ENCODE measurements around the gene CACNA1F.
"Not testable (repeated sequence)": the region's sequence is repeated elsewhere in the genome, so short reads cannot be mapped to it uniquely, and the experiment has no call there.

The CACNA1F gene

DNA sequence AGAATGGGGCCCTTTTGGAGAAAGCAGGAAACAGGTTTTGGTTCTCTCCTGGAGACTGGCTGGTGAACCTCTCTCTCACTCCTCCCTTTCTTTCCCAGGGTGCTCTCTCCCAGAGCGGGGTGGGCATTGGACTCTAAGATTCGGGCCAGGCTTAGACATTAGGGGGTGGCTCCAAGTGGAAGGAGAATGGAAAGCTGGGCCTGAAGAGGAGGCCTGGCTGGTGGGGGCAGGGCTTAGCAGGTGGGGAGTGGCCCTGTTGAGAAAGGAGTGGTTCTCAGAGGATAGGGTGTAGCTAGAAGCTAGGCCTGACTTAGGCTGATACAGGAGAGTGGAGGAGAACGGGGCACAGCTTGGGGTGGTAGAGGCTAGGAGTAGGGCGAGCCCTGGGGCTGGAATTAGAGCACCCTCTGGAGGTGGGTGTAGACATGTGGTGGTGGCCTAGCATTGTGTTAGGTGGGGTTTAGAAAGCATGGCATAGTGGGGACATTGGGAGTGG, 55.8 kb downstream of the CACNA1F start:
- Histone ChIP-seq H3K27ac (ENCODE audit: low read depth, low read length) (no peak overlapping the region), H3K4me1 (ENCODE audit: control insufficient read depth, insufficient read depth, low read length, unreplicated experiment) (peaks cover 7% of the 10 kb centered on the region), H3K4me3 (ENCODE audit: low read depth, low read length) (no peak overlapping the region), H3K36me3 (ENCODE audit: insufficient read depth, low read length) (no peaks in the 10 kb centered on the region), H2AFZ (ENCODE audit: low read length, unreplicated experiment) (no peak overlapping the region), H3K27me3 (ENCODE audit: insufficient read depth, low read length) (no peaks in the 10 kb centered on the region), H3K79me2 (ENCODE audit: control insufficient read depth, insufficient read depth, low read length, unreplicated experiment) (peaks cover 13% of the 10 kb centered on the region)

DNA sequence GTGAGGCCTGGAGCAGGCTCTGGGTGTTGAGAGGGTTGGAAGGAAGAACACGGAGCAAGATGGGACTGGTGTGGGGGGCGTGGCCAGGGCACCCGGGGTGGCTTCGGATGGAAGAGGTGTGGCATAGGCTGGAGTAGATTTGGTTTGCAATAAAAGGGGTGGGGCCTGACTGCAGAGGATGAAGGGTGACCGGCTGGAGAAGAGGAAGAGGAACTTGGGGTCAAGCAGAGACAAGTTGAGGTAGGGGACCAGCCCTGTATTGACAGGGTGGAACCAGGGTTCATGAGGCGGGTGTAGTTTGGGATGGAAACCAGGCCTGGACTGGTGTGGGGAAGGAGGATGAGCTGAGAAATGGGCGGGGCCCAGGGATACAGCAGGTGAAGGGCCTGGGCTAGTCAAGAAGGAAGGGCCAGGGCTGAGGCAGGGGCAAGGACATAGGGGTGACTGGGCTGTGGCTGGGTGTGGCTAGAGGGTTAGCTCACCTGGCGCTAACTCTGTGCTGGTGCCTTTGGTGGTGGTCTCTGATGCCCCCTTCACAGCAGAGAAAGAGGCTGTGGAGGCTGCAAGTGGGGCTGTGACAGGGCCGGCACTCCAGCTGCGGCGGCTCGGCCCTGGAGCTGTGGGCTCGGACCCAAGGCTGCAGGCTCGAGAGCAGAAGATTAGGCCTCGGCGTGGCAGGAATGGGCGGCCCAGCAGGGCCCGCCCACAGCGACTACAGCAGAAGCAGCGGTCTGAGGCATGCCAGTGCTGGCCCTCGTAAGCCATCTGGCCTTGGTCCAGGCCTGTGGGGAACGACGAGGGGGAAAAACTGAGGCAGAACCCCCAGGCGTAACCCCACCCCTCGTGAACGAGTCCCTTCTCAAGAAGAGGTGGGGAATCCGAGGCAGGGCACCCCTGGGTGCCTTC, 56.5 kb downstream of the CACNA1F start:
- H3K79me2 ChIP-seq (ENCODE audit: control insufficient read depth, insufficient read depth, low read length, unreplicated experiment): peaks cover 14% of the 10 kb centered on the region
- peaks cover 7% of the 10 kb centered on the region for H3K4me1 ChIP-seq (ENCODE audit: control insufficient read depth, insufficient read depth, low read length, unreplicated experiment)
- H3K27ac ChIP-seq (ENCODE audit: low read depth, low read length): no peak overlapping the region
- no peaks in the 10 kb centered on the region for H3K27me3 ChIP-seq (ENCODE audit: insufficient read depth, low read length)
- H3K4me3 ChIP-seq (ENCODE audit: low read depth, low read length): no peak overlapping the region
- H3K36me3 ChIP-seq (ENCODE audit: insufficient read depth, low read length): no peaks in the 10 kb centered on the region
- no peak overlapping the region for H2AFZ ChIP-seq (ENCODE audit: low read length, unreplicated experiment)

DNA sequence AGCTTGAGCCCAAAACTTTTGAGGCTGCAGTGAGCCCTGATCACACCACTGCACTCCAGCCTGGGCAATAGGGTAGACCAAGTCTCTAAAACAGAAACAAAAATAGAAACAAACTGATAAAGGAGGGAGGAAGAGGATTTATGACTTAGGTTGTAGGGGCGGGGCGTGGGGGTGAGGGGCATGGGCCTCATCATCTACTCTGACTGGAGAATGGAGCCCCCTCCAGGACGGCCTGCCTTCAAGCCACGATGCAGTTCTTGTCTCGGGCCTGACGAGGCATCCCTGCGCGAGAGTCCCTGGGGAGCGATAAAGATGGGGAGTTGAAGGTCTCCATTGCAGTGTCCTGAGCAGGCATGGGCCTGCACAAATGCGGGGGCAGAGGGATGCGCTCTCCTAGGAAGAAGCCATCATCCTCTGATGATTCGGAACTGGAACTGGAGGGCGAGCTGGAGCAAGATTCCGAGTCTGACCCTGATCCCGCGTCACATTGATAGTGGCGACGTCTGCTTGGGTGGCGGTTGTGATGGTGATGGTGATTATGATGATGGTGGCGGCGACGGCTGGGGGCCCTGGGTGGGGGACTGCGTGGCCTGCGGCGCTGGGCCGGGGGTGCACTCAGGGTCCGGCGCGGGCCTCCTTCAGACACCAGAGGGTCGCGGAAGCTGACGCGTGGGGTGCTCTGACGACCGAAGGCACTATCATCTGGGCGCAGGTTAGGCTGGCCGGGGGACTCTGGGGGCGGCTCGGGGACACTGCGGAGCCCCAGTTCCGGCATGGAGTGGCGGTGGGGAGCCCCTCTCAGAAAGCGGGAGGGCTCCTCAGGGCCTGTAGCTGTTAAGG, 57.5 kb downstream of the CACNA1F start:
- Histone ChIP-seq H3K4me3 (ENCODE audit: low read depth, low read length) (no peak overlapping the region), H3K27me3 (ENCODE audit: insufficient read depth, low read length) (no peaks in the 10 kb centered on the region)

GRCh38 chrX:49174723-49175122, 58.4 kb downstream of the CACNA1F start:
- H3K4me3 ChIP-seq (ENCODE audit: low read depth, low read length): no peak overlapping the region
- H2AFZ ChIP-seq (ENCODE audit: low read length, unreplicated experiment): no peak overlapping the region
- H3K4me1 ChIP-seq (ENCODE audit: control insufficient read depth, insufficient read depth, low read length, unreplicated experiment): peaks cover 7% of the 10 kb centered on the region
- H3K36me3 ChIP-seq (ENCODE audit: insufficient read depth, low read length): no peaks in the 10 kb centered on the region
- no peaks in the 10 kb centered on the region for H3K27me3 ChIP-seq (ENCODE audit: insufficient read depth, low read length)
- peaks cover 14% of the 10 kb centered on the region for H3K79me2 ChIP-seq (ENCODE audit: control insufficient read depth, insufficient read depth, low read length, unreplicated experiment)
- no peak overlapping the region for H3K27ac ChIP-seq (ENCODE audit: low read depth, low read length)

More for the DNA sequence above, 57.5 kb downstream of the CACNA1F start:
- H3K4me1 ChIP-seq (ENCODE audit: control insufficient read depth, insufficient read depth, low read length, unreplicated experiment): peaks cover 7% of the 10 kb centered on the region
- H3K36me3 ChIP-seq (ENCODE audit: insufficient read depth, low read length): no peaks in the 10 kb centered on the region
- no peak overlapping the region for H3K27ac ChIP-seq (ENCODE audit: low read depth, low read length)
- no peak overlapping the region for H2AFZ ChIP-seq (ENCODE audit: low read length, unreplicated experiment)
- peaks cover 14% of the 10 kb centered on the region for H3K79me2 ChIP-seq (ENCODE audit: control insufficient read depth, insufficient read depth, low read length, unreplicated experiment)

GRCh38 chrX:49173544-49173943, 59.6 kb downstream of the CACNA1F start:
- H3K27ac ChIP-seq (ENCODE audit: low read depth, low read length); H3K36me3 ChIP-seq (ENCODE audit: insufficient read depth, low read length); H3K4me1 ChIP-seq (ENCODE audit: control insufficient read depth, insufficient read depth, low read length, unreplicated experiment); H3K27me3 ChIP-seq (ENCODE audit: insufficient read depth, low read length); H2AFZ ChIP-seq (ENCODE audit: low read length, unreplicated experiment): not testable (repeated sequence)
- H3K4me3 ChIP-seq (ENCODE audit: low read depth, low read length): peak overlapping the region; percentile 97
- peaks cover 14% of the 10 kb centered on the region for H3K79me2 ChIP-seq (ENCODE audit: control insufficient read depth, insufficient read depth, low read length, unreplicated experiment)

GRCh38 chrX:49172280-49172780, 60.8 kb downstream of the CACNA1F start:
- Histone ChIP-seq H3K79me2 (ENCODE audit: control insufficient read depth, insufficient read depth, low read length, unreplicated experiment) (peaks cover 14% of the 10 kb centered on the region), H3K27ac (ENCODE audit: low read depth, low read length) (peak overlapping the region; percentile 74), H2AFZ (ENCODE audit: low read length, unreplicated experiment) (no peak overlapping the region), H3K4me1 (ENCODE audit: control insufficient read depth, insufficient read depth, low read length, unreplicated experiment) (peaks cover 7% of the 10 kb centered on the region), H3K36me3 (ENCODE audit: insufficient read depth, low read length) (no peaks in the 10 kb centered on the region), H3K27me3 (ENCODE audit: insufficient read depth, low read length) (no peaks in the 10 kb centered on the region), H3K4me3 (ENCODE audit: low read depth, low read length) (peak overlapping the region; percentile 97)

- peaks cover 7% of the 10 kb centered on the region for H3K4me1 ChIP-seq (ENCODE audit: control insufficient read depth, insufficient read depth, low read length, unreplicated experiment)
These were observed 61.3 kb downstream of the CACNA1F start, which contains the start of gene PLP2 for GRCh38 chrX:49171752-49172279. TSS of gene PLP2 (plus strand) at chrX:49171898. CDS start at chrX:49172001, 103 bp downstream.

GRCh38 chrX:49167740-49168108, 65.4 kb downstream of the CACNA1F start:
- peak overlapping the region; percentile 97 for H3K27ac ChIP-seq (ENCODE audit: low read depth, low read length)
- H2AFZ ChIP-seq (ENCODE audit: low read length, unreplicated experiment): no peak overlapping the region
- H3K79me2 ChIP-seq (ENCODE audit: control insufficient read depth, insufficient read depth, low read length, unreplicated experiment): peaks cover 4% of the 10 kb centered on the region
- H3K27me3 ChIP-seq (ENCODE audit: insufficient read depth, low read length): no peaks in the 10 kb centered on the region
- peak overlapping the region; percentile 84 for H3K4me3 ChIP-seq (ENCODE audit: low read depth, low read length)
- H3K4me1 ChIP-seq (ENCODE audit: control insufficient read depth, insufficient read depth, low read length, unreplicated experiment): no peaks in the 10 kb centered on the region
- no peaks in the 10 kb centered on the region for H3K36me3 ChIP-seq (ENCODE audit: insufficient read depth, low read length)

More at GRCh38 chrX:49171752-49172279, 61.3 kb downstream of the CACNA1F start, which contains the start of gene PLP2:
- H3K27ac ChIP-seq (ENCODE audit: low read depth, low read length): peak within 1 kb of the TSS; percentile 74
- no peaks in the 10 kb centered on the region for H3K27me3 ChIP-seq (ENCODE audit: insufficient read depth, low read length)
- peaks cover 14% of the 10 kb centered on the region for H3K79me2 ChIP-seq (ENCODE audit: control insufficient read depth, insufficient read depth, low read length, unreplicated experiment)
- no peaks in the 10 kb centered on the region for H3K36me3 ChIP-seq (ENCODE audit: insufficient read depth, low read length)
- no peak within 1 kb of the TSS for H2AFZ ChIP-seq (ENCODE audit: low read length, unreplicated experiment)
- H3K4me3 ChIP-seq (ENCODE audit: low read depth, low read length): peak within 1 kb of the TSS; percentile 97

GRCh38 chrX:49166914-49167739, 66.0 kb downstream of the CACNA1F start:
- Histone ChIP-seq H3K79me2 (ENCODE audit: control insufficient read depth, insufficient read depth, low read length, unreplicated experiment) (no peaks in the 10 kb centered on the region), H3K4me3 (ENCODE audit: low read depth, low read length) (peak overlapping the region; percentile 84), H3K27me3 (ENCODE audit: insufficient read depth, low read length) (no peaks in the 10 kb centered on the region), H3K4me1 (ENCODE audit: control insufficient read depth, insufficient read depth, low read length, unreplicated experiment) (no peaks in the 10 kb centered on the region), H2AFZ (ENCODE audit: low read length, unreplicated experiment) (no peak overlapping the region), H3K27ac (ENCODE audit: low read depth, low read length) (peak overlapping the region; percentile 97), H3K36me3 (ENCODE audit: insufficient read depth, low read length) (no peaks in the 10 kb centered on the region)
